Astrocyte of the hippocampus (primary cell): Measurements from ENCODE around the gene VAV3.
"Not testable (repeated sequence)": the region's sequence is repeated elsewhere in the genome, so short reads cannot be mapped to it uniquely, and the experiment has no call there.

Experiments
- DNase-seq: peaks from one replicate; pipeline ENCODE4 v3.0.0; 2011; ENCODE audit warnings: low read depth, low spot score

Gene VAV3

DNA sequence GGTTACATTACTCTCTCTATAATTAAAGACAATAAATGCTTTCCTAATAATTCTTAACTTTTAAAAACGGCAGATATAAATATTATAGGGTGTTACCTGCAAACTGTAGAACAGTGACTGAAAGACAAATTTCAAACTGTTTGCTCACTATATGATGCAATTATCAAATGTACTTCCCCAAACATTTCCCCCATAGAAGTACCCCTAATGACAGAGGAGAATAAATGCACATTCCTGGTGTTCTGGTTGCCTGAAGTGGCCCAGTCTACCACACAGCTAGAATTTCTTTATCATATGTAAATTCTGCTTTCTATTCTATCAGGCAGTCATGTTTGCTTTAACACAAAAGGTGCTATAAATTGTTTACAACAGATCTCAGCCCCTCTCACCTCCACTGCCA, 70.4 kb downstream of the VAV3 start:
- no peak for DNase-seq

DNA sequence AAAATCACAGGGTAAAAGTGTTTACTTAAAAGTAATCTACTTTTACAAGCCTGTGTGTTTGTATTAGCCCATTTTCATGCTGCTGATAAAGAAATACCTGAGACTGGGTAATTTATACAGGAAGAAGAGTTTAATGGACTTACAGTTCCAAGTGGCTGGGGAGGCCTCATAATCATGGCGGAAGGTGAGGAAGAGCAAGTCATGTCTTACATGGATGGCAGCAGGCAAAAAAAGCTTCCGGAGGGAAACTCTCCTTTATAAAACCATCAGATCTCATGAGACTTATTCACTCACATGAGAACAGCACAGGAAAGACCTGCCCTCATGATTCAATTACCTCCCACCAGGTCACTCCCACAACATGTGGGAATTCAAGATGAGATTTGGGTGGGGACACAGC, 71.6 kb downstream of the VAV3 start:
- not testable (repeated sequence) for DNase-seq

DNA sequence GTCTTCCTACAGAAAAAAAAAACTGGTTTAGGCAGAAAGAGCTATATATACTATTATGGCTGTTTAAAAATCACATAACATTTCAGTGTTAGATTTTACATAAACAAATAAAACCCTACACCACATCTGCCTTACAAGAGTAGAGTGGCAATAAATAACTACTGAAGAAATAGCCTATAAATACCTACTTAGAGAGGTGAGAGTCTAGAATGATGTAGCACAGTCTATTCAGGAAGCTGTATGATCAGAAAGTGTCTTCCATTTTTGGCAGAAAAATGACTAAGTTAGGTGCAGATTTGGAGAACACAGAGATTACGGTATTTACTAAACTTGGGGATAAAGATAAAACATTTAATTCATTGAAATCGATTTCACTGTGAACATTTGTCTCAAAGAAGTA, 75.5 kb downstream of the VAV3 start:
- DNase-seq = no peak

GRCh38 chr1:107883562-107883961, 81.4 kb downstream of the VAV3 start:
- no peak for DNase-seq

GRCh38 chr1:107879927-107880326, 85.1 kb downstream of the VAV3 start:
- no peak for DNase-seq

DNA sequence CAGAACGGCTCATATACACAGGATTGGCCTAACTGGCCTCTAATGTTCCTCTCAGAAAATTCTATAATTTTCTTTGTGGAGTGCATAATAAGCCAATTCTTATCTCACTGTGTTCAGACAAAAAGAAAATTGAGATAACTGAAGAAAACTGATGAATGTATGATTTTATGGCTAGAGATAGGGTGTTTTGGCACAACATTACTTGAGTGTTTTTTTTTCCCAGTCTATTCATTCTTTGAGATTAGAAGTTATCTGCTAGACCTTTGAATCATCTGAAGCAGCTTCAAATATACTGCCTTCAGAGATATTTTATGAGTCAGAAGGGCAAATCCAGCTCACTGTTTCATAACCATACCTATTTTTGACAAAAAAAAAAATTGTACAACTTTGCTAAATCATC, 85.6 kb downstream of the VAV3 start:
- DNase-seq = no peak

DNA sequence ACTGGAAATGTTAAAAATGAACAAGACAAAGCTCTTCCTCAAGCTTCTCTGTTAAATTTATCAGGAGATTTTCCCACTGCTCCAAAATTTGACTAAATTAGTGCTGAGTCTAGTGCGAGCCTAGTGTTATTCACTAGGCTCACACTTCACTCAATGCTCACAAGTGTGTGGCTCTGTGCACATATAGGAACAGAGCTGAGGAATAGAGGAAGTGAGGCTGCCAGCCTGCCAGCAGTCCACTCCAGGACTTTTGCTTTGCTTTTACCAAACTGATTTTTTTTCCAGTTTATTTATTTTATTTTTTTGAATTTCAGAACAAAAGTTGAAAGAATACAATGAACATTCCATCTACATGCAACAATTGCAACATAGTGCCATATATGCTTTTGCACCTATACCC, 87.2 kb downstream of the VAV3 start:
- no peak for DNase-seq

DNA sequence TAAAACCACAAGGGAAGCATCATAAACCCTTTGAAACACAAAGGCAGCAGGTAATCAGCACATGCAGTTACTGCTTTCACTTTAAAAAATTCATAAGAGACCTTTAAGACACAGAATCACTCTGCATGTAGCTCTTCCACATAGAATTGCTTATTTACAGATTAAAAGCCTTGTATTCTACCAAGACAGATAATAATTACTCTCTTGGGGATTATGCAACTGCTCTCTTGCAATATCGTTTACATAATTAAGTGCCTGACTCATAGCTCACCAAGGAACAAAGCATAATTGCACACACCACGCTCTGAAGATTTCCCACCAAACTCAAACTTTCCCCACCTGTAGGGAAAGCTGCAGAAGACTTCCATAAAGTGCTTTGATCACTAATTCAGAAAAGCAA, 87.9 kb downstream of the VAV3 start:
- DNase-seq = no peak

DNA sequence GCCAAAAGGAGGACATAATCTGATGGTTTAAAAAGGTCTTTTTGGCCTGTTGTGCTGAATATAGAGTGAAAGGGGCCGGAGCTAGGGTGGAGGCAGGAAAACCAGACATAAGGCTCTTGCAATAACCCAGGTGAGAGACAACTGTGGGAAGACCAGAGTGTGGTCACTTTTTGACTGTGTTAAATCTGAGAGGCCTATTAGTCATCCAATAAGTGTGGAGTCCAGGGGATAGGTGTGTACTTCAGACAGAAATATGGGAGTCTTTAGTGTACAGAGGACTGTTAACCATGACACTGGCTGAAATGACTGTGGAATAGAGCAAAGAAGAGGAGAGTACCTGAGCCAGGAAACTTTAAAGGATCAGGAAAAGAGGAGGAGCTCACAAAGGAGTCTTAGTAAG, 89.3 kb downstream of the VAV3 start:
- DNase-seq = no peak

GRCh38 chr1:107874221-107874620, 90.8 kb downstream of the VAV3 start:
- peak; percentile 18 for DNase-seq

GRCh38 chr1:107871687-107872395, 93.1 kb downstream of the VAV3 start:
- DNase-seq = no peak

DNA sequence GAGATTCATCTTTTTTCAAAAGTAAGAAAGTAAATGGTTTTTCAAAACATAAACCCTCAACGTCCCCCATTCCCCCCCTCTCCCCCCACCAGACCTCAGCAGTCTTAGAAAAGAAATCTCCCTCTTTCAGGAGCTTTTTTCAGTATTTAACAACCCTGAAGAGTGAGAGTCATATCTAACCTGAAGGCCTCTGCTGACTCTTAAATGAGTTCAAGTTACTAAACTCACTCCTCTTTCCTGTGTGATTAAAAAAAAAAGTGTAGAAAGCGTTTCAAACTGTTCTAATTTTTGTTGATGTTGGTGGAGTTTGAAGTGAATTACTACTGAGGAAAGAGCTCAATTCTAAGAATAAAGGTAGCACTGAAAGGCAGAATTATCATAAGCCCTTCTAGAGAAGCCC, 93.7 kb downstream of the VAV3 start:
- no peak for DNase-seq

DNA sequence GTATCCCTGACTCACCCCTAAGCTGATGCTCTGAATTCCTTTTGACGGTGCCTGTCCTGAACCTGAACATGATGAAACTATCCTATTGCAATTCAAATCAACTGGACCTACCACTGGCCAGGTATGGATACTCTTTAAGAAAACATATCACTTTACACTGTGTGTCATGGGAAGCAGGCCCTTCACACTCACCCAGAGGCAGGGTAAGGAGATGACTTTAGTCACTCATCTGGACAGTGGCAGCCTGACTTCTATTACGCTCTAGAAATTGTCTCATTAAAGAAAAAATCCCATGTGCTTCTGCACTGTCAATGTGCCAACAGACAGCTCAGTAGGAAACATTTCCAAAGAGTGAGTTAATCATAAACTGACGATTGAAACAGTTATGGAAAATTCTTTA, 94.3 kb downstream of the VAV3 start:
- peak; percentile 20 for DNase-seq

- no peak for DNase-seq
Observed at GRCh38 chr1:107867897-107868296, 97.1 kb downstream of the VAV3 start.

GRCh38 chr1:107867422-107867821, 97.6 kb downstream of the VAV3 start:
- DNase-seq = no peak

DNA sequence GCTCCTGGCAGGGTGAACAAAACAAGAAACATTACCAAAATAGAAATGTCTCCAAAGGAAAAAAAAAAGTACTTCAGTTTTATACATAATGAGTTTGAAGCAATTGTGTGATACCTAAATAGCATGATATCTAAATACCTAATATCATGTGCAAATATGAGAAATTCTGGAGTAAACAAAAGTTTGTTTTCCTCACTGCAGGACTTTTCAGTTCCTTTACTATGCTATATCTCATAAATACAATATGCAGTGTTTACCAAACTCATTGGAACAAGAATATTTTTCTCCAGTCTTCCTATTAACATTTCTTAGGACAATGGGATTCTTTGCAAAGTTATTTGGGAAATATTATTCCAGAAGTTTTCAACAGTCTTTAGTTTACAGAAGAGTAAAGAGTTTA, 98.1 kb downstream of the VAV3 start:
- no peak for DNase-seq

GRCh38 chr1:107865627-107866026, 99.4 kb downstream of the VAV3 start:
- no peak for DNase-seq

GRCh38 chr1:107863342-107863741, 101.6 kb downstream of the VAV3 start:
- DNase-seq = no peak

DNA sequence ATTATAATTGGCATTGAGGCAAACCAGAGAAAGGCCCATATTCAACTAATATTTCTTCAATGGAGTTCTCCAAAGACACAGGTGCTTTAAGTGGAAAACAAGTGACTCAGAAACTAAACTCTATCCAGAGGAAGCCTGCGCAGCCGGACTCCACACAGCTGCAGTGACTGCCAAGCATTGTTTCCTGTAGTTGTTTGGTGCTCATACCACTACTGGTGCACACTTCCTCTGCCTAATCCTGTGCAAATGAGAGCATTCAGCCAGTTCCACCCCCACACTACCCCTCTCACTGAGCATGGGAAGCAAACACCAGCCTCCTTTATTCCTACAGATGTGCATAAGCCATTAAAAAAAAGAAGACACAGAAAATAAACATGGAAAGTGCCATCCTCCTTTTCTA, 102.9 kb downstream of the VAV3 start:
- no peak for DNase-seq

GRCh38 chr1:107858323-107858722, 106.7 kb downstream of the VAV3 start:
- DNase-seq = no peak

GRCh38 chr1:107851418-107851817, 113.6 kb downstream of the VAV3 start:
- DNase-seq = no peak

DNA sequence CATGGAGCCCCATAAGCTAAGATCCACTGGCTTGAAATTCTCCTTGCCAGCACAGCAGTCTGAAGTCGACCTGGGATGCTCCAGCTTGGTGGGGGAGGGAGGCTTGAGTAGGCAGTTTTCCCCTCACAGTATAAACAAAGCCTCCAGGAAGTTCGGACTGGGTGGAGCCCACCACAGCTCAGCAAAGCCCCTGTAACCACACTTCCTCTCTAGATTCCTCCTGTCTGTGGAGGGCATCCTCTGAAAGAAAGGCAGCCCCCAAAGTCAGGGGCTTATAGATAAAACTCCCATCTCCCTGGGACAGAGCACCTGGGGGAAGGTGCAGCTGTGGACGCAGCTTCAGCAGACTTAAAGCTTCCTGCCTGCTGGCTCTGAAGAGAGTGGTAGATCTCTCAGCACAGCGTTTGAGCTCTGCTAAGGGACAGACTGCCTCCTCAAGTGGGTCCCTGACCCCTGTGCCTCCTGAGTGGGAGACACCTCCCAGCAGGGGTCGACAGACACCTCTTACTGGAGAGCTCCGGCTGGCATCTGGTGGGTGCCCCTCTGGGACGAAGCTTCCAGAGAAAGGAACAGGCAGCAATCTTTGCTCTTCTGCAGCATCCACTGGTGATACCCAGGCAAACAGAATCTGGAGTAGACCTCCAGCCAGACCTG, 120.3 kb downstream of the VAV3 start:
- not testable (repeated sequence) for DNase-seq

GRCh38 chr1:107843989-107844388, 121.0 kb downstream of the VAV3 start:
- DNase-seq = no peak

DNA sequence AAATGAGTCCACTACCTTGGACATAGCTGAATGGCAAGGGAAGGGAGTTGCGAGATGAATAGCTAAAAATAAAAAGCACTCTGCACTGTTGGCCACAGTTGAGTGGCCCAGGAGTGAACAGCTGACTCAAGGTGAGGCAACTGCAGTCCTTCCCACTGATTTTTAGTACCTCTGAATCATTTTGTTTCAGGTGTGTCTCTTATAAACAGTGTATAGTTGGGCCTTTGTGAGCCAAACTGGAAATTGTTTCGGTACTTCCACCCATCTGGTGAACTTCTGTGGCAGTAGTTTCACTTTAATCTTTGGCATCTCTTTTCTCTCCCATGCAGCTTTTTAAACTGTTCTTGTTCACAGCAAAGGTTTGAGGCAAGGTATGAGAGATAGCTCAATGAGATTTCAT, 122.7 kb downstream of the VAV3 start:
- DNase-seq = no peak
